ENCODE results near the gene GMCL2. TPM values are rescaled to one million over a fixed set of nuclear protein-coding genes. Genes with fewer than 3 reads are reported as not detected.

GMCL2 gene
- total RNA-seq, 4 donors from 2014 or later, result not detected

- Histone ChIP-seq H3K27me3 (no peaks in the 10 kb centered on the region), H3K4me3 (no peak overlapping the region), H3K4me1 (peaks cover 0 to 18% (median 0%) of the 10 kb centered on the region in 3 donors), H3K36me3 (peaks cover 0 to 100% of the 10 kb centered on the region in 2 donors), H3K9me3 (no peaks in the 10 kb centered on the region), H3K27ac (peak overlapping the region in 1 of 4 donors; percentile 4)
- no peak for TF ChIP-seq POLR2A (IDR thresholded peaks at IDR 0.05)
- no peak for TF ChIP-seq CTCF (IDR thresholded peaks at IDR 0.05)
- TF ChIP-seq POLR2AphosphoS5 (IDR thresholded peaks at IDR 0.05), result peak; percentile 39
- 40 to 78% methylated on average over 1 of the region's 10 CpGs for WGBS, 2 donors (ENCODE audit: low coverage in 1 of 2)
- peak; percentile 68 for ATAC-seq
These were observed 43.3 kb downstream of the GMCL2 start for GRCh38 chr5:178143901-178144300.

- Histone ChIP-seq H3K9me3 (no peaks in the 10 kb centered on the region), H3K27me3 (no peaks in the 10 kb centered on the region), H3K4me3 (no peak overlapping the region), H3K4me1 (peaks cover 0 to 18% (median 0%) of the 10 kb centered on the region in 3 donors), H3K36me3 (peaks cover 0 to 100% of the 10 kb centered on the region in 2 donors), H3K27ac (peak overlapping the region in 1 of 4 donors; percentile 4)
- TF ChIP-seq POLR2AphosphoS5 (IDR thresholded peaks at IDR 0.05) (no peak), POLR2A (IDR thresholded peaks at IDR 0.05) (no peak), EP300 (IDR thresholded peaks at IDR 0.05) (no peak), CTCF (IDR thresholded peaks at IDR 0.05) (no peak)
- WGBS, 2 donors (ENCODE audit: low coverage in 1 of 2), result 59% methylated on average over 5 of the region's 6 CpGs; no CpG with 5 or more reads in 1 of the 2 donors
- ATAC-seq, result no peak
These were observed 43.9 kb downstream of the GMCL2 start for GRCh38 chr5:178143246-178143645.

DNA sequence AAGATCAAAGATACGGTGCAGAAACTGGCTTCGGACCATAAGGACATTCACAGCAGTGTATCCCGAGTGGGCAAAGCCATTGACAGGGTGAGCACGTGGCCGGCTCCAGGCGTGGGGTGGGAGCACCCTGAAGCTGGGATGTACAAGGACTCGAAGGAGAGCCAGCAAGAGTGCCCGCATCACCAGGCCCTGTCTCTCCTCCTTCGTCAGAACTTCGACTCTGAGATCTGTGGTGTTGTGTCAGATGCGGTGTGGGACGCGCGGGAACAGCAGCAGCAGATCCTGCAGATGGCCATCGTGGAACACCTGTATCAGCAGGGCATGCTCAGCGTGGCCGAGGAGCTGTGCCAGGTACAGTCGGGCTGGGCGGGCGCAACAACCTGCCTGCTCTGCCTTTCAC lies 44.5 kb downstream of the GMCL2 start:
- 83% methylated on average over 9 of the region's 20 CpGs; no CpG with 5 or more reads in 1 of the 2 donors for WGBS, 2 donors (ENCODE audit: low coverage in 1 of 2)
- TF ChIP-seq POLR2AphosphoS5 (IDR thresholded peaks at IDR 0.05) (no peak), POLR2A (IDR thresholded peaks at IDR 0.05) (no peak), CTCF (IDR thresholded peaks at IDR 0.05) (no peak), EP300 (IDR thresholded peaks at IDR 0.05) (no peak)
- peaks cover 0 to 100% of the 10 kb centered on the region in 2 donors for H3K36me3 ChIP-seq
- no peak overlapping the region for H3K27ac ChIP-seq
- H3K27me3 ChIP-seq, result no peaks in the 10 kb centered on the region
- no peaks in the 10 kb centered on the region for H3K9me3 ChIP-seq
- ATAC-seq, result no peak
- H3K4me1 ChIP-seq, result peaks cover 0 to 18% (median 0%) of the 10 kb centered on the region in 3 donors
- no peak overlapping the region for H3K4me3 ChIP-seq

DNA sequence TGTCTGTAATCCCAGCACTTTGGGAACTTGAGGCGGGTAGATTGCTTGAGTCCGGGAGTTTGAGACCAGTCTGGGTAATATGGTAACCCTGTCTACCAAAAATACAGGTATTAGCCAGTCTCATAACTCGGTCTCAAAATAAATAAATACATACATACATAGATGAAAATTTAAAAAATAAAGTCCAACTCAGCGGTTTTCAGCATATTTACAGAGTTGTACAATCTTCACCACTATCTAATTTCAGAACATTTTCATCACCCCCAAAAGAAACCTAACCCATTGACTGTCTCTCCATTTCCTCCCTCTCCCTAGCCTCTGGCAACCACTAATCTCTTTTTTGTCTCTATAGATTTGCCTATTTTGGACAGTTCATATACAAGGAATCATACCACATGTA lies 45.6 kb downstream of the GMCL2 start:
- no peak for ATAC-seq
- H3K4me1 ChIP-seq, result peaks cover 0 to 18% (median 0%) of the 10 kb centered on the region in 3 donors
- TF ChIP-seq POLR2A (IDR thresholded peaks at IDR 0.05) (no peak), POLR2AphosphoS5 (IDR thresholded peaks at IDR 0.05) (no peak), EP300 (IDR thresholded peaks at IDR 0.05) (no peak), CTCF (IDR thresholded peaks at IDR 0.05) (no peak)
- H3K36me3 ChIP-seq, result peaks cover 0 to 98% of the 10 kb centered on the region in 2 donors
- H3K27me3 ChIP-seq, result no peaks in the 10 kb centered on the region
- no peak overlapping the region for H3K27ac ChIP-seq
- H3K9me3 ChIP-seq, result no peaks in the 10 kb centered on the region
- WGBS, 2 donors (ENCODE audit: low coverage in 1 of 2), result 89 to 100% methylated on average over 4 of the region's 4 CpGs
- H3K4me3 ChIP-seq, result no peak overlapping the region

GRCh38 chr5:178137991-178138390 lies 49.2 kb downstream of the GMCL2 start:
- Histone ChIP-seq H3K4me3 (no peak overlapping the region), H3K27ac (no peak overlapping the region), H3K9me3 (no peaks in the 10 kb centered on the region), H3K36me3 (peaks cover 0 to 97% of the 10 kb centered on the region in 2 donors), H3K27me3 (no peaks in the 10 kb centered on the region), H3K4me1 (peaks cover 0 to 4% (median 0%) of the 10 kb centered on the region in 3 donors)
- 85 to 86% methylated on average over 5 to 10 of the region's 12 CpGs for WGBS, 2 donors (ENCODE audit: low coverage in 1 of 2)
- TF ChIP-seq CTCF (IDR thresholded peaks at IDR 0.05), result no peak
- no peak for TF ChIP-seq POLR2A (IDR thresholded peaks at IDR 0.05)
- no peak for TF ChIP-seq EP300 (IDR thresholded peaks at IDR 0.05)
- TF ChIP-seq POLR2AphosphoS5 (IDR thresholded peaks at IDR 0.05), result no peak
- no peak for ATAC-seq

All from gastroesophageal sphincter (tissue), 4 donors.